Prostate gland (tissue), 2 donors: ENCODE data around the gene SLC66A2.

Experiments used
- POLR2AphosphoS5 ChIP-seq: sonication (generic); formaldehyde crosslinking; IDR thresholded peaks from one replicate; pipeline ENCODE4 v1.6.1; 2017; ENCODE audit warnings: antibody characterized with exemption
- TF ChIP-seq, protein P1 (sequence below), 4 experiments: fragments of 200-600 bp in 2 of 4; fragments of 450-650 bp in 2 of 4; sonication (generic) in 2 of 4; IDR thresholded peaks; 1 replicate in 3 of 4; 2 replicates in 1 of 4; pipeline ENCODE4 v1.5.1; 2016 to 2019; ENCODE audit warnings: antibody characterized with exemption in 4 of 4, mild to moderate bottlenecking in 2 of 4, moderate library complexity in 2 of 4

DNA sequence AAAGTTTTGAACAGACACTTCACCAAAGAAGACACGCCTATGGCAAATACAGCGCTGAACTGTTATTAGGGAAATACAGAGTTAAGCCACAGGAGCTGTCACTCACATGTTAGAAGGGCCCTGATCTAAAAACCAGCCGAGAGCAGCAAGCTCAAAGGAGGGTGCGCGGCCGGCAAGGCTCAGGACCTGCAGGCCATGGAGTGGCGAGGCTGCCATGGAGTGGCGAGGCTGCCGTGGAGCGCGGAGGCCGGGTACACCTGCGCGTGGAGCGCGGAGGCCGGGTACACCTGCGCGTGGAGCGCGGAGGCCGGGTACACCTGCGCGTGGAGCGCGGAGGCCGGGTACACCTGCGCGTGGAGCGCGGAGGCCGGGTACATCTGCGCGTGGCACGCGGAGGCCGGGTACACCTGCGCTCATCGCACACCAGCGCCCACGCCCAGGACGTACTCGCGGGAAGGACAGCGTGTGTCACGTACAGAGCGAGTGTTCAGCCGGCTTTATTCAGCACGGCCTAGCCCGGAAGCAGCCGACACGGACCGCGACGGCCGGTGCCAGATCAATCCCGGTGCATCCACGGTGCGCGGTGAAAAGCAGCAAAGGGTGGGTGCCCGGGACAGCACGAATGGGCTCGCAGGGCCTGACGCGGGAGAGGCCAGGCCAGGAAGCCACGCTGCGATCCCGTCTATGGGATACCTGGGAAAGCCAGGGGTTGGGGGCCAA lies 68.8 kb downstream of the SLC66A2 start:
- TF ChIP-seq, protein P1, sequence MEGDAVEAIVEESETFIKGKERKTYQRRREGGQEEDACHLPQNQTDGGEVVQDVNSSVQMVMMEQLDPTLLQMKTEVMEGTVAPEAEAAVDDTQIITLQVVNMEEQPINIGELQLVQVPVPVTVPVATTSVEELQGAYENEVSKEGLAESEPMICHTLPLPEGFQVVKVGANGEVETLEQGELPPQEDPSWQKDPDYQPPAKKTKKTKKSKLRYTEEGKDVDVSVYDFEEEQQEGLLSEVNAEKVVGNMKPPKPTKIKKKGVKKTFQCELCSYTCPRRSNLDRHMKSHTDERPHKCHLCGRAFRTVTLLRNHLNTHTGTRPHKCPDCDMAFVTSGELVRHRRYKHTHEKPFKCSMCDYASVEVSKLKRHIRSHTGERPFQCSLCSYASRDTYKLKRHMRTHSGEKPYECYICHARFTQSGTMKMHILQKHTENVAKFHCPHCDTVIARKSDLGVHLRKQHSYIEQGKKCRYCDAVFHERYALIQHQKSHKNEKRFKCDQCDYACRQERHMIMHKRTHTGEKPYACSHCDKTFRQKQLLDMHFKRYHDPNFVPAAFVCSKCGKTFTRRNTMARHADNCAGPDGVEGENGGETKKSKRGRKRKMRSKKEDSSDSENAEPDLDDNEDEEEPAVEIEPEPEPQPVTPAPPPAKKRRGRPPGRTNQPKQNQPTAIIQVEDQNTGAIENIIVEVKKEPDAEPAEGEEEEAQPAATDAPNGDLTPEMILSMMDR (IDR thresholded peaks at IDR 0.05) = no peak
- TF ChIP-seq POLR2AphosphoS5 = no peak
